Smooth muscle cell (in vitro differentiated cells): ENCODE results near the gene CTPS2. TPM values are rescaled to one million over a fixed set of nuclear protein-coding genes. Genes with fewer than 3 reads are reported as not detected.
A peak's percentile ranks its signal among the peaks of the same experiment; 100 is the strongest.
"Not testable (repeated sequence)": the region's sequence is repeated elsewhere in the genome, so short reads cannot be mapped to it uniquely, and the experiment has no call there.

Experiments used
- DNase-seq: peaks from one replicate; lab custom pipeline; 2025; ENCODE audit not compliant: unreplicated experiment; lab: John Stamatoyannopoulos, UW
- H2AFZ ChIP-seq: fragments of 200-600 bp; sonication (generic); 2 replicates; pipeline ENCODE4 v1.6.0; 2016; ENCODE audit warnings: antibody characterized with exemption, low read depth, mild to moderate bottlenecking
- H3F3A ChIP-seq: fragments of 200-600 bp; sonication (generic); 2 replicates; pipeline ENCODE4 v1.6.0; 2017; ENCODE audit warnings: antibody characterized with exemption, low read depth
- H3K27ac ChIP-seq: fragments of 200-600 bp; sonication (generic); 2 replicates; pipeline ENCODE4 v1.5.1; 2016; ENCODE audit warnings: low read depth, mild to moderate bottlenecking
- H3K27me3 ChIP-seq: fragments of 200-600 bp; sonication (generic); 2 replicates; pipeline ENCODE4 v1.6.1; 2016; ENCODE audit warnings: low read depth, mild to moderate bottlenecking
- H3K36me3 ChIP-seq: fragments of 200-600 bp; sonication (generic); 2 replicates; pipeline ENCODE4 v1.5.1; 2016; ENCODE audit warnings: low read depth
- H3K4me1 ChIP-seq: fragments of 200-600 bp; sonication (generic); 2 replicates; pipeline ENCODE4 v1.5.1; 2016; ENCODE audit warnings: low read depth
- H3K4me2 ChIP-seq: fragments of 200-600 bp; sonication (generic); 2 replicates; pipeline ENCODE4 v1.6.0; 2016; ENCODE audit warnings: mild to moderate bottlenecking
- H3K4me3 ChIP-seq: fragments of 200-600 bp; sonication (generic); 2 replicates; pipeline ENCODE4 v1.5.1; 2016; ENCODE audit warnings: mild to moderate bottlenecking
- H3K79me2 ChIP-seq: fragments of 200-600 bp; sonication (generic); 2 replicates; pipeline ENCODE4 v1.6.0; 2016; ENCODE audit warnings: low read depth, mild to moderate bottlenecking
- H3K9ac ChIP-seq: fragments of 200-600 bp; sonication (generic); 2 replicates; pipeline ENCODE4 v1.6.0; 2016; ENCODE audit warnings: low read depth
- H3K9me3 ChIP-seq: fragments of 200-600 bp; sonication (generic); replicated peaks from 2 replicates; pipeline ENCODE4 v1.5.1; 2016; ENCODE audit warnings: low read depth
- H4K20me1 ChIP-seq: fragments of 200-600 bp; sonication (generic); 2 replicates; pipeline ENCODE4 v1.6.0; 2016; ENCODE audit warnings: low read depth
- WGBS: methylation state at CpG from one replicate; pipeline ENCODE4 v1.1.7; 2016; ENCODE audit warnings: low lambda C conversion rate; 5-methylcytosine and 5-hydroxymethylcytosine counted together
- polyA plus RNA-seq: library from polyadenylated mRNA; unstranded; fragments of >200 nt; fragmentation: Nextera tagmentation; extraction: Ambion mirVana; gene quantifications from 2 replicates; pipeline ENCODE4 v1.2.1, GENCODE V29; 2016
- total RNA-seq: library from RNA; depleted of rRNA; stranded (reverse); fragments of >200 nt; gene quantifications from 2 replicates; pipeline ENCODE4 v1.2.3, GENCODE V29; 2014
- TF ChIP-seq, protein P1 (sequence below): fragments of 200-600 bp; sonication (generic); IDR thresholded peaks from 2 replicates; pipeline ENCODE4 v1.5.1; 2017; ENCODE audit warnings: borderline replicate concordance, mild to moderate bottlenecking, antibody characterized with exemption; ENCODE audit not compliant: insufficient read depth, poor library complexity, severe bottlenecking

The CTPS2 gene
- total and polyA plus RNA-seq, 2 experiments from 2014 or later = 19.4 to 37.1 TPM

DNA sequence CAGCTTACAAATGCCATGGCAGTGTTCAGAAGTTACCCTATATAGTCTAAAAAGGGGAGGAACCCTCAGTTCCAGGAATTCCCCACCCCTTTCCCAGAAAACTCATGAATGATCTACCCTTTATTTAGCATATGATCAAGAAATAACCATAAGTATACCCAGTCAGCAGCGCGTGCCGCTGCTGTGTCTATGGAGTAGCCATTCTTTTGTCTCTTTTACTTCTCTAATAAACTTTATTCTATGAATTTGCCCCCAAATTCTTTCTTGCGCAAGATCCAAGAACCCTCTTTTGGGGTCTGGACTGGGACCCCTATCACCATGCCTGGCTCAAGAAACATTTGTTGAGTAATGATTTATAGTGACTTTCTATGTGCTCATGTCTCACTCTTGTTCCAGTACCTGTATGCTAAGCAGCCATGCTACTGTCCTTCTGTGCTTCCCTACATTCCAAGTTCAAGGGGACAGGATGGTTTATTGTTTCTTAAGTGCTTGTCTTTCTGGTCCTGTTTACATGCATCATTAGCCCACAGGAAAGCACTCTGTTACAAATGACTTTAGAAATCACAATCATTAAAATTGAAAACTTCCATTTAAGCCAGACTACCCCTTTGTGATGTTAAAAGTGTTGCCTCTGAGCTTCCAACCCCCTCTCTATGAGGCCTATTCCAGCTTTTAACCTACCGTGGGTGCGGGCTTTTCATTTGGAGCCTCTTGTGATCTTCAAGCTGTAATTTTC lies 125.9 kb downstream of the CTPS2 start:
- H2AFZ ChIP-seq = no peak overlapping the region
- no peak for DNase-seq
- no peaks in the 10 kb centered on the region for H3F3A ChIP-seq
- no peak overlapping the region for H3K4me3 ChIP-seq
- no peak overlapping the region for H3K27ac ChIP-seq
- no peak overlapping the region for H3K4me2 ChIP-seq
- peaks cover 4% of the 10 kb centered on the region for H3K9me3 ChIP-seq
- H3K36me3 ChIP-seq = no peaks in the 10 kb centered on the region
- TF ChIP-seq, protein P1, sequence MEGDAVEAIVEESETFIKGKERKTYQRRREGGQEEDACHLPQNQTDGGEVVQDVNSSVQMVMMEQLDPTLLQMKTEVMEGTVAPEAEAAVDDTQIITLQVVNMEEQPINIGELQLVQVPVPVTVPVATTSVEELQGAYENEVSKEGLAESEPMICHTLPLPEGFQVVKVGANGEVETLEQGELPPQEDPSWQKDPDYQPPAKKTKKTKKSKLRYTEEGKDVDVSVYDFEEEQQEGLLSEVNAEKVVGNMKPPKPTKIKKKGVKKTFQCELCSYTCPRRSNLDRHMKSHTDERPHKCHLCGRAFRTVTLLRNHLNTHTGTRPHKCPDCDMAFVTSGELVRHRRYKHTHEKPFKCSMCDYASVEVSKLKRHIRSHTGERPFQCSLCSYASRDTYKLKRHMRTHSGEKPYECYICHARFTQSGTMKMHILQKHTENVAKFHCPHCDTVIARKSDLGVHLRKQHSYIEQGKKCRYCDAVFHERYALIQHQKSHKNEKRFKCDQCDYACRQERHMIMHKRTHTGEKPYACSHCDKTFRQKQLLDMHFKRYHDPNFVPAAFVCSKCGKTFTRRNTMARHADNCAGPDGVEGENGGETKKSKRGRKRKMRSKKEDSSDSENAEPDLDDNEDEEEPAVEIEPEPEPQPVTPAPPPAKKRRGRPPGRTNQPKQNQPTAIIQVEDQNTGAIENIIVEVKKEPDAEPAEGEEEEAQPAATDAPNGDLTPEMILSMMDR = no peak
- H3K27me3 ChIP-seq = no peaks in the 10 kb centered on the region
- H3K79me2 ChIP-seq = no peaks in the 10 kb centered on the region
- H4K20me1 ChIP-seq = no peaks in the 10 kb centered on the region
- H3K4me1 ChIP-seq = no peaks in the 10 kb centered on the region
- no peak overlapping the region for H3K9ac ChIP-seq
- 62% methylated on average over 6 of the region's 6 CpGs for WGBS

DNA sequence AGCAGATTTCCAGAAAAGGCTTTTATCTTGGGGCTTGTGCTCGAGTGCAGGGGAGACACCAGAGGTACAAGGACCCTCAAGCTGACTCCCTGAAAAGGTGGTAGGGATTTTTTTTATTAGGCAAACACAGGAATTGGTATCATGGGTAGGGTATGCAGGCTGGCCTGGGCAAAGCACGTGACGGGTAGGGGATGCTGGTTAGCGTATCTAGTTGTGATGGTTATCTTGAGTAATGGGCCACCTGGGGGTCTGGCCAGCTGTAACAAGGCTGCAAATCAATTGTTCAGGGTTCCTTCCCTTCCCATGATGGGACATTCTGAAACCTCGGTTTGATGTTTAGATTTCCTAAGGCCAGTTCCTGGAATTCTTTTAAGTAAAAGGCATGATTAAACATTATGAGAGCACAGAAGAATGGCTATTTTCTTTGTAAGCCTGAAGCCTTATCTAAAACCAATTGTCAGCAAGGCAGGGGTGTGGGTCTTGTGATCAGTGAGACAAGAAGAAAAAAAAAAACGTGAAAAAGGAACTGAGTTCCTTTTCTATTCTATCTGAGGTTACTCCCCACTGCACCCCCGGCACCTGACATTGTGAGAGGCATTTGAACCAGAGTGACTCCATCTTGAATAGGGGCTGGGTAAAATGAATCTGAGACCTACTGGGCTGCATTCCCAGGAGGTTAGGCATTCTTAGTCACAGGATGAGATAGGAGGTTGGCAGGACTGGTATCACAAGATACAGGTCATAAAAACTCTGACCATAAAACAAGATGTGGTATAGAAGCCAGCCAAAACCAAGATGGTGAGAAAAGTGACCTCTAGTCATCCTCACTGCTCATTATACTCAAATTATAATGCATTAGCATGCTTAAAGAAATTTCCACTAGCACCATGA lies 126.7 kb downstream of the CTPS2 start:
- DNase-seq = no peak
- TF ChIP-seq, protein P1 = no peak
- no peaks in the 10 kb centered on the region for H3F3A ChIP-seq
- 50% methylated on average over 7 of the region's 7 CpGs for WGBS
- H4K20me1 ChIP-seq = no peaks in the 10 kb centered on the region
- no peak overlapping the region for H3K4me3 ChIP-seq
- no peaks in the 10 kb centered on the region for H3K36me3 ChIP-seq
- no peaks in the 10 kb centered on the region for H3K79me2 ChIP-seq
- H3K4me2 ChIP-seq = no peak overlapping the region
- no peak overlapping the region for H2AFZ ChIP-seq
- H3K4me1 ChIP-seq = no peaks in the 10 kb centered on the region
- H3K27me3 ChIP-seq = no peaks in the 10 kb centered on the region
- no peak overlapping the region for H3K27ac ChIP-seq
- H3K9ac ChIP-seq = no peak overlapping the region
- H3K9me3 ChIP-seq = peaks cover 10% of the 10 kb centered on the region

DNA sequence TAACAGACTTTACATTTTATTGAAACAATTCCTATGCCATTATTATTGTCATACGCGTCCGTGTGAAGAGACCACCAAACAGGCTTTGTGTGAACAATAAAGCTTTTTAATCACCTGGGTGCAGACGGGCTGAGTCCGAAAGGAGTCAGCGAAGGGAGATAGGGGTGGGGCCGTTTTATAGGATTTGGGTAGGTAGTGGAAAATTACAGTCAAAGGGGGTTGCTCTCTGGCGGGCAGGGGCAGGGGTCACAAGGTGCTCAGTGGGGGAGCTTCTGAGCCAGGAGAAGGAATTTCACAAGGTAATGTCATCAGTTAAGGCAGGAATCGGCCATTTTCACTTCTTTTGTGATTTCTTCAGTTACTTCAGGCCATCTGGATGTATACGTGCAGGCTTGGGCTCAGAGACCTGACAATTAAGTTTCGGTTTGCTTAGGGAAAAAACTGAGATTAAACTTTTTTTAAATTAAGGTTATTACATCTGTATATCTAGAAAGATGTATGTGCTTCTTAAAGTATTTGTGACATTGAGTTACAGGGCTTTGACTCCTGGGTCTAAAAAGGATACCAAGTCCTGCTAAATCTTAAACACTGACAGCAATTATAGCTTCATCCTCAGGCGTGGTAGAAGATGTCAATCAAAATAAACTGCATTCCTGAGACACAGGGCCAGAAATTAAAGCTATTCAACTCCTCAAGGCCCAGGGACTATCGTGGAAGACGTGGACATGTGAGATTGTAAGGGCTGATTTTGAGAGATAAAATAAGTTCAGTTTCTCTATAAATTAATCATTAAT lies 132.3 kb downstream of the CTPS2 start:
- not testable (repeated sequence) for H3K27ac ChIP-seq, H3K36me3 ChIP-seq, H3K27me3 ChIP-seq, H4K20me1 ChIP-seq, H2AFZ ChIP-seq, H3K79me2 ChIP-seq, H3K9ac ChIP-seq, H3F3A ChIP-seq, DNase-seq
- peak overlapping the region; percentile 23 for H3K4me3 ChIP-seq
- peaks cover 10% of the 10 kb centered on the region for H3K9me3 ChIP-seq
- H3K4me2 ChIP-seq = peak overlapping the region; percentile 6
- WGBS = 40% methylated on average over 14 of the region's 14 CpGs
- peaks cover 21% of the 10 kb centered on the region for H3K4me1 ChIP-seq

DNA sequence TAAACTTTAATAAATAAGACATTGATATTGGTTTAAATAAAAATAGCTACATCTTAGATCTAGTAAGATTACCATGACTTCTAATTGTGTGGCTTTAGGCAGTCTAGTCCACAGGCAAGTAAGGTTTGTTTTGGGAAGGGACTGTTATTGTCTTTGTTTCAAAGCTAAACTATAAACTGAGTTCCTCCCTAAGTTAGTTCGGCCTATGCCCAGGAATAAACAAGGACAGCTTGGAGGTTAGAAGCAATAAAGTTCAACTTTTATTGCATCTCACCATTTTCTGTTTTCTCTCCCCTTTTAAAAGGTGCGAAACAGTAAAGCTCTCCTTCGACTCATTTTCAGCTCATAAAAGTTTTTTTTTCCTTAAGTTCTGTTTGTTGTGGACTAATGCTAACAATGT lies 133.0 kb downstream of the CTPS2 start:
- Histone ChIP-seq H4K20me1 (no peaks in the 10 kb centered on the region), H3K27me3 (no peaks in the 10 kb centered on the region), H3K4me1 (peaks cover 21% of the 10 kb centered on the region), H3K36me3 (no peaks in the 10 kb centered on the region), H3K4me2 (peak overlapping the region; percentile 6), H3K9ac (no peak overlapping the region), H3K9me3 (peaks cover 10% of the 10 kb centered on the region), H3K4me3 (peak overlapping the region; percentile 23), H3K79me2 (no peaks in the 10 kb centered on the region), H3F3A (no peaks in the 10 kb centered on the region), H3K27ac (no peak overlapping the region), H2AFZ (no peak overlapping the region)
- WGBS = 33% methylated on average over 3 of the region's 3 CpGs
- no peak for DNase-seq
- TF ChIP-seq, protein P1 = no peak
